OCI-LY3 (cell line): ENCODE data around the gene BEST3.

Experiments used
- H2AFZ ChIP-seq: fragments of 200-600, 300-600 bp; shearing (Covaris generic); 2 replicates; pipeline ENCODE4 v1.6.0; 2014; ENCODE audit warnings: antibody characterized with exemption, low read depth, low read length
- H3K27ac ChIP-seq: fragments of 200-600, 300-600 bp; sonication (generic); 2 replicates; pipeline ENCODE4 v1.5.1; 2014; ENCODE audit warnings: mild to moderate bottlenecking, low read length, moderate library complexity, mixed read lengths
- H3K27me3 ChIP-seq: fragments of 200-600, 300-600 bp; sonication (generic); 2 replicates; pipeline ENCODE4 v1.6.1; 2014; ENCODE audit warnings: low read depth, low read length, mixed read lengths
- H3K36me3 ChIP-seq: fragments of 200-600, 300-600 bp; sonication (generic); replicated peaks from 2 replicates; pipeline ENCODE3; 2014; ENCODE audit warnings: low read depth, low read length, mixed read lengths
- H3K4me1 ChIP-seq: fragments of 300-600, 200-600 bp; sonication (generic); 2 replicates; pipeline ENCODE4 v1.6.1; 2014; ENCODE audit warnings: low read length, mixed read lengths
- H3K4me2 ChIP-seq: fragments of 200-600, 300-600 bp; sonication (generic); 2 replicates; pipeline ENCODE4 v1.6.1; 2014; ENCODE audit warnings: low read length, mixed read lengths
- H3K4me3 ChIP-seq: fragments of 300-600, 200-600 bp; sonication (generic); 2 replicates; pipeline ENCODE4 v1.5.1; 2014; ENCODE audit warnings: antibody characterized with exemption, mild to moderate bottlenecking, low read length, moderate library complexity
- H3K79me2 ChIP-seq: fragments of 300-600, 200-600 bp; shearing (Covaris generic); 2 replicates; pipeline ENCODE4 v1.6.1; 2014; ENCODE audit warnings: mild to moderate bottlenecking, low read length, mixed read lengths
- H3K9ac ChIP-seq: fragments of 300-600, 200-600 bp; shearing (Covaris generic); 2 replicates; pipeline ENCODE4 v1.6.0; 2014; ENCODE audit warnings: mild to moderate bottlenecking, low read length, moderate library complexity
- H3K9me3 ChIP-seq: fragments of 200-600, 300-600 bp; shearing (Covaris generic); 2 replicates; pipeline ENCODE4 v1.6.1; 2014; ENCODE audit warnings: low read length, mixed read lengths; ENCODE audit not compliant: insufficient read depth
- H4K20me1 ChIP-seq: fragments of 200-600, 300-600 bp; sonication (generic); 2 replicates; pipeline ENCODE4 v1.6.1; 2016; ENCODE audit warnings: low read length, mixed read lengths; ENCODE audit not compliant: insufficient read depth
- CTCF ChIP-seq: fragments of 200-600, 300-600 bp; sonication (generic); IDR thresholded peaks from 2 replicates; pipeline ENCODE4 v1.5.1; 2014; ENCODE audit warnings: antibody characterized with exemption, low read length, low read depth
- EZH2phosphoT487 ChIP-seq: fragments of 200-600 bp; shearing (Covaris generic); IDR thresholded peaks from 2 replicates; pipeline ENCODE4 v1.6.1; 2018; ENCODE audit warnings: antibody characterized with exemption, mixed run types, low read depth

The BEST3 gene

GRCh38 chr12:69708649-69709048 is 9.5 kb upstream of the BEST3 start:
- Histone ChIP-seq H3K9ac (no peak overlapping the region), H2AFZ (no peak overlapping the region), H3K4me1 (peaks cover 13% of the 10 kb centered on the region), H3K4me2 (no peak overlapping the region), H3K9me3 (no peaks in the 10 kb centered on the region), H3K79me2 (no peaks in the 10 kb centered on the region), H3K27ac (no peak overlapping the region), H4K20me1 (no peaks in the 10 kb centered on the region), H3K36me3 (no peaks in the 10 kb centered on the region), H3K4me3 (no peak overlapping the region), H3K27me3 (no peaks in the 10 kb centered on the region)
- TF ChIP-seq EZH2phosphoT487 (no peak), CTCF (no peak)

GRCh38 chr12:69704357-69704756 is 5.3 kb upstream of the BEST3 start:
- H3K4me1 ChIP-seq: peaks cover 9% of the 10 kb centered on the region
- TF ChIP-seq EZH2phosphoT487 (no peak), CTCF (no peak)
- no peaks in the 10 kb centered on the region for H3K27me3 ChIP-seq
- H2AFZ ChIP-seq: no peak overlapping the region
- no peaks in the 10 kb centered on the region for H3K79me2 ChIP-seq
- H3K4me3 ChIP-seq: no peak overlapping the region
- H3K9me3 ChIP-seq: no peaks in the 10 kb centered on the region
- no peaks in the 10 kb centered on the region for H4K20me1 ChIP-seq
- no peak overlapping the region for H3K27ac ChIP-seq
- H3K36me3 ChIP-seq: no peaks in the 10 kb centered on the region
- no peak overlapping the region for H3K9ac ChIP-seq
- H3K4me2 ChIP-seq: no peak overlapping the region

- Histone ChIP-seq H3K9me3 (no peaks in the 10 kb centered on the region), H3K27me3 (no peaks in the 10 kb centered on the region), H3K9ac (no peak overlapping the region), H3K4me3 (no peak overlapping the region), H3K27ac (no peak overlapping the region), H3K4me1 (peaks cover 7% of the 10 kb centered on the region), H4K20me1 (no peaks in the 10 kb centered on the region), H3K36me3 (no peaks in the 10 kb centered on the region), H2AFZ (no peak overlapping the region), H3K79me2 (no peaks in the 10 kb centered on the region), H3K4me2 (no peak overlapping the region)
- TF ChIP-seq CTCF: no peak
- TF ChIP-seq EZH2phosphoT487: no peak
Measured at GRCh38 chr12:69703146-69703642, 4.1 kb upstream of the BEST3 start.

GRCh38 chr12:69701826-69702225 is 2.7 kb upstream of the BEST3 start:
- H3K9me3 ChIP-seq: no peaks in the 10 kb centered on the region
- no peak for TF ChIP-seq CTCF
- no peak for TF ChIP-seq EZH2phosphoT487
- H3K9ac ChIP-seq: no peak overlapping the region
- no peaks in the 10 kb centered on the region for H3K27me3 ChIP-seq
- H3K36me3 ChIP-seq: no peaks in the 10 kb centered on the region
- no peak overlapping the region for H2AFZ ChIP-seq
- H3K4me3 ChIP-seq: no peak overlapping the region
- H3K79me2 ChIP-seq: no peaks in the 10 kb centered on the region
- no peaks in the 10 kb centered on the region for H4K20me1 ChIP-seq
- no peak overlapping the region for H3K4me2 ChIP-seq
- no peaks in the 10 kb centered on the region for H3K4me1 ChIP-seq
- H3K27ac ChIP-seq: no peak overlapping the region
